ENCODE data around the gene CEP350. TPM values are rescaled to one million over a fixed set of nuclear protein-coding genes. Genes with fewer than 3 reads are reported as not detected.
"Not testable (repeated sequence)": the region's sequence is repeated elsewhere in the genome, so short reads cannot be mapped to it uniquely, and the experiment has no call there.

The CEP350 gene
- total RNA-seq, 2 donors from 2014 or later, result 34.7 to 50.6 TPM

- H3K9me3 ChIP-seq, result no peaks in the 10 kb centered on the region
- H3K4me3 ChIP-seq, result no peak overlapping the region
- H3K27me3 ChIP-seq, result no peaks in the 10 kb centered on the region
- H3K9ac ChIP-seq (ENCODE audit: low read depth in 2 of 2, low read length in 2 of 2), result no peak overlapping the region
- intact Hi-C loops (cut with DNase I), result no loop called here
- no peaks in the 10 kb centered on the region for H3K36me3 ChIP-seq
- TF ChIP-seq, protein P1, sequence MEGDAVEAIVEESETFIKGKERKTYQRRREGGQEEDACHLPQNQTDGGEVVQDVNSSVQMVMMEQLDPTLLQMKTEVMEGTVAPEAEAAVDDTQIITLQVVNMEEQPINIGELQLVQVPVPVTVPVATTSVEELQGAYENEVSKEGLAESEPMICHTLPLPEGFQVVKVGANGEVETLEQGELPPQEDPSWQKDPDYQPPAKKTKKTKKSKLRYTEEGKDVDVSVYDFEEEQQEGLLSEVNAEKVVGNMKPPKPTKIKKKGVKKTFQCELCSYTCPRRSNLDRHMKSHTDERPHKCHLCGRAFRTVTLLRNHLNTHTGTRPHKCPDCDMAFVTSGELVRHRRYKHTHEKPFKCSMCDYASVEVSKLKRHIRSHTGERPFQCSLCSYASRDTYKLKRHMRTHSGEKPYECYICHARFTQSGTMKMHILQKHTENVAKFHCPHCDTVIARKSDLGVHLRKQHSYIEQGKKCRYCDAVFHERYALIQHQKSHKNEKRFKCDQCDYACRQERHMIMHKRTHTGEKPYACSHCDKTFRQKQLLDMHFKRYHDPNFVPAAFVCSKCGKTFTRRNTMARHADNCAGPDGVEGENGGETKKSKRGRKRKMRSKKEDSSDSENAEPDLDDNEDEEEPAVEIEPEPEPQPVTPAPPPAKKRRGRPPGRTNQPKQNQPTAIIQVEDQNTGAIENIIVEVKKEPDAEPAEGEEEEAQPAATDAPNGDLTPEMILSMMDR (IDR thresholded peaks at IDR 0.05), result no peak
- H3K4me1 ChIP-seq, result no peaks in the 10 kb centered on the region
- DNase-seq, result no peak
- no peak overlapping the region for H3K27ac ChIP-seq
These were observed 165.2 kb downstream of the CEP350 start for GRCh38 chr1:180119837-180120236.

GRCh38 chr1:180123463-180123936 is 168.9 kb downstream of the CEP350 start:
- TF ChIP-seq, protein P1 (IDR thresholded peaks at IDR 0.05), result no peak

GRCh38 chr1:180130651-180131050 is 176.0 kb downstream of the CEP350 start:
- intact Hi-C loops (cut with DNase I), result no loop called here
- H3K36me3 ChIP-seq, result no peaks in the 10 kb centered on the region
- no peak overlapping the region for H3K4me3 ChIP-seq
- DNase-seq, result no peak
- no peaks in the 10 kb centered on the region for H3K27me3 ChIP-seq
- no peak overlapping the region for H3K27ac ChIP-seq
- TF ChIP-seq, protein P1 (IDR thresholded peaks at IDR 0.05), result no peak
- H3K9me3 ChIP-seq, result no peaks in the 10 kb centered on the region
- H3K4me1 ChIP-seq, result no peaks in the 10 kb centered on the region
- H3K9ac ChIP-seq (ENCODE audit: low read depth in 2 of 2, low read length in 2 of 2), result no peak overlapping the region

More at GRCh38 chr1:180123463-180123936, 168.9 kb downstream of the CEP350 start:
- H3K4me1 ChIP-seq, result no peaks in the 10 kb centered on the region
- H3K36me3 ChIP-seq, result no peaks in the 10 kb centered on the region
- intact Hi-C loops (cut with DNase I), result no loop called here
- H3K27ac ChIP-seq, result no peak overlapping the region
- no peaks in the 10 kb centered on the region for H3K9me3 ChIP-seq
- no peak overlapping the region for H3K9ac ChIP-seq (ENCODE audit: low read depth in 2 of 2, low read length in 2 of 2)
- no peak for DNase-seq
- no peaks in the 10 kb centered on the region for H3K27me3 ChIP-seq
- H3K4me3 ChIP-seq, result no peak overlapping the region

GRCh38 chr1:180131510-180131909 is 176.9 kb downstream of the CEP350 start:
- TF ChIP-seq, protein P1 (IDR thresholded peaks at IDR 0.05), result no peak
- no peak overlapping the region for H3K4me3 ChIP-seq
- intact Hi-C loops (cut with DNase I), result no loop called here
- H3K36me3 ChIP-seq, result no peaks in the 10 kb centered on the region
- H3K27ac ChIP-seq, result no peak overlapping the region
- no peaks in the 10 kb centered on the region for H3K4me1 ChIP-seq
- H3K9me3 ChIP-seq, result no peaks in the 10 kb centered on the region
- H3K9ac ChIP-seq (ENCODE audit: low read depth in 2 of 2, low read length in 2 of 2), result no peak overlapping the region
- DNase-seq, result no peak
- no peaks in the 10 kb centered on the region for H3K27me3 ChIP-seq

GRCh38 chr1:180133193-180133592 is 178.6 kb downstream of the CEP350 start:
- Histone ChIP-seq H3K36me3 (no peaks in the 10 kb centered on the region), H3K27ac (no peak overlapping the region), H3K4me1 (no peaks in the 10 kb centered on the region), H3K27me3 (no peaks in the 10 kb centered on the region), H3K9ac (ENCODE audit: low read depth in 2 of 2, low read length in 2 of 2) (no peak overlapping the region), H3K4me3 (no peak overlapping the region), H3K9me3 (no peaks in the 10 kb centered on the region)
- no peak for DNase-seq
- intact Hi-C loops (cut with DNase I), result no loop called here
- TF ChIP-seq, protein P1 (IDR thresholded peaks at IDR 0.05), result no peak

DNA sequence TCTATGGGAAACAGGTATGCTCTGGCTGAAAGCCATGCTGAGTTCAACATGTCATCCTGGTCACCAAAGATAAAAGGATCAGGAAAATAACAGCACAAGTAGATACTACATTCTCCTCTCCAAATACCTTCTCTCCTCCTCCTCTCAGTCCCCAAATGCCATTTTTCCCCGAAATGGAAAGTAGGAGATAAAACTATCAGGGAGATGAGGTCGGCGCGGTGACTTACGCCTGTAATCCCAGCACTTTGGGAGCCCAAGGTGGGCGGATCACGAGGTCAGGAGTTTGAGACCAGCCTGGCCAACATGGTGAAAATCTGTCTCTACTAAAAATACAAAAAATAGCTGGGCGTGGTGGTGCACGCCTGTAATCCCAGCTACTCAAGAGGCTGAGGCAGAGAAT is 179.1 kb downstream of the CEP350 start:
- H3K27ac ChIP-seq; intact Hi-C loops (cut with DNase I); H3K9ac ChIP-seq (ENCODE audit: low read depth in 2 of 2, low read length in 2 of 2): not testable (repeated sequence)

More for the DNA sequence above, 179.1 kb downstream of the CEP350 start:
- not testable (repeated sequence) for H3K27me3 ChIP-seq, H3K4me3 ChIP-seq, DNase-seq, H3K4me1 ChIP-seq, H3K9me3 ChIP-seq, H3K36me3 ChIP-seq
